ENCODE results near the gene SLC25A43. TPM values are rescaled to one million over a fixed set of nuclear protein-coding genes. Genes with fewer than 3 reads are reported as not detected.

Gene SLC25A43
- polyA plus RNA-seq, 1 of the 3 experiments (the other 2 are of a cell fraction), result 13.2 TPM

GRCh38 chrX:119374736-119375135 lies 24.4 kb upstream of the SLC25A43 start:
- TF ChIP-seq FOSL2 (IDR thresholded peaks at IDR 0.05; ENCODE audit: borderline replicate concordance, low read depth), result peak; percentile 28; the same call in 1 of the 2 replicates
- TF ChIP-seq NRF1 (IDR thresholded peaks at IDR 0.05; ENCODE audit: low read depth, low read length), result no peak
- POLR2A ChIA-PET, result no interaction called here
- H2AFZ ChIP-seq (ENCODE audit: low read depth), result peak overlapping the region; percentile 44; the same call in 1 of the 2 replicates
- no peaks in the 10 kb centered on the region; the same call in 1 of the 2 replicates for H3K27me3 ChIP-seq (ENCODE audit: insufficient read depth)
- H3K9me3 ChIP-seq, result no peaks in the 10 kb centered on the region
- no peaks in the 10 kb centered on the region for H4K20me1 ChIP-seq (ENCODE audit: insufficient read depth)
- H3K36me3 ChIP-seq (replicated peaks in 1 of 2; ENCODE audit: control insufficient read depth in 1 of 2, insufficient read depth in 2 of 2, low read length in 1 of 2), result no peaks in the 10 kb centered on the region
- H3K9me2 ChIP-seq, result no peaks in the 10 kb centered on the region
- WGBS (ENCODE audit: low lambda C conversion rate), result 25% methylated on average over 2 of the region's 2 CpGs
- H3K9ac ChIP-seq, result no peak overlapping the region
- DNase-seq, result no peak
- no peak overlapping the region for H3K4me3 ChIP-seq (ENCODE audit: low read depth in 2 of 2, low read length in 1 of 2)
- peak overlapping the region in 1 of 2 experiments; percentile 33; a peak in 1 of 4 replicates for H3K27ac ChIP-seq (ENCODE audit: low read depth in 2 of 2, low read length in 1 of 2)
- H3K4me1 ChIP-seq (ENCODE audit: control insufficient read depth in 1 of 2, insufficient read depth in 2 of 2, low read depth in 1 of 2, low read length in 1 of 2), result no peaks in the 10 kb centered on the region
- H3F3A ChIP-seq (replicated peaks; ENCODE audit: insufficient read depth), result no peaks in the 10 kb centered on the region
- H3K79me2 ChIP-seq (ENCODE audit: insufficient read depth), result no peaks in the 10 kb centered on the region
- no peak overlapping the region for H3K4me2 ChIP-seq
- CTCF ChIA-PET, result no interaction called here

GRCh38 chrX:119375561-119375960 lies 23.6 kb upstream of the SLC25A43 start:
- TF ChIP-seq IRF3 (IDR thresholded peaks at IDR 0.05; ENCODE audit: low read depth, low read length) (no peak), RCOR1 (IDR thresholded peaks at IDR 0.05; ENCODE audit: low read length) (no peak), FOXJ3 (CRISPR knock-in tag; IDR thresholded peaks at IDR 0.05) (no peak), YY1 (IDR thresholded peaks at IDR 0.05; ENCODE audit: low read depth) (no peak), RFX5 (IDR thresholded peaks at IDR 0.05; ENCODE audit: low read length) (no peak), NRF1 (IDR thresholded peaks at IDR 0.05; ENCODE audit: low read depth, low read length) (no peak), REST (IDR thresholded peaks at IDR 0.05; ENCODE audit: low read depth, low read length) (no peak), RXRA (IDR thresholded peaks at IDR 0.05; ENCODE audit: borderline replicate concordance, low read depth) (no peak), MEF2A (IDR thresholded peaks at IDR 0.05; ENCODE audit: borderline replicate concordance, low read depth) (no peak), SMC3 (IDR thresholded peaks at IDR 0.05; ENCODE audit: low read depth, low read length) (no peak), CHD2 (IDR thresholded peaks at IDR 0.05; ENCODE audit: low read length, partially characterized antibody) (no peak), ELF1 (IDR thresholded peaks at IDR 0.05) (no peak), FOXM1 (IDR thresholded peaks at IDR 0.05; ENCODE audit: low read depth) (no peak), CTCF (IDR thresholded peaks at IDR 0.05) (no peak), GATA2 (CRISPR knock-in tag; IDR thresholded peaks at IDR 0.05) (no peak)
- no peak overlapping the region for H3K9ac ChIP-seq
- peak overlapping the region in 1 of 2 experiments; percentile 33; a peak in 1 of 4 replicates for H3K27ac ChIP-seq (ENCODE audit: low read depth in 2 of 2, low read length in 1 of 2)
- H3K79me2 ChIP-seq (ENCODE audit: insufficient read depth), result no peaks in the 10 kb centered on the region
- ChIA-PET CTCF (no interaction called here), POLR2A (no interaction called here)
- H3K4me1 ChIP-seq (ENCODE audit: control insufficient read depth in 1 of 2, insufficient read depth in 2 of 2, low read depth in 1 of 2, low read length in 1 of 2), result no peaks in the 10 kb centered on the region
- no peaks in the 10 kb centered on the region for H3K36me3 ChIP-seq (replicated peaks in 1 of 2; ENCODE audit: control insufficient read depth in 1 of 2, insufficient read depth in 2 of 2, low read length in 1 of 2)
- WGBS (ENCODE audit: low lambda C conversion rate), result 21% methylated on average over 3 of the region's 3 CpGs
- H3K4me3 ChIP-seq (ENCODE audit: low read depth in 2 of 2, low read length in 1 of 2), result no peak overlapping the region
- no peaks in the 10 kb centered on the region for H3F3A ChIP-seq (replicated peaks; ENCODE audit: insufficient read depth)
- H3K27me3 ChIP-seq (ENCODE audit: insufficient read depth), result no peaks in the 10 kb centered on the region; the same call in 1 of the 2 replicates
- no peaks in the 10 kb centered on the region for H3K9me2 ChIP-seq
- H2AFZ ChIP-seq (ENCODE audit: low read depth), result no peak overlapping the region
- H4K20me1 ChIP-seq (ENCODE audit: insufficient read depth), result no peaks in the 10 kb centered on the region
- no peaks in the 10 kb centered on the region for H3K9me3 ChIP-seq
- DNase-seq, result no peak
- H3K4me2 ChIP-seq, result no peak overlapping the region
